Stimulated activated CD8-positive, alpha-beta memory T cell treated with anti-CD3 and anti-CD28 coated beads, Interleukin-2, amount 100 ng/mL, for 48 hours (primary cell): Measurements from ENCODE around the gene ERO1A.

ENCODE experiments used
- DNase-seq, 2 donors: peaks; one replicate each; pipeline ENCODE4 v3.0.0-alpha.2; 2020; ENCODE audit warnings: low read depth in 2 of 2

ERO1A gene

GRCh38 chr14:52694761-52695480 is 437 bp downstream of the ERO1A start:
- DNase-seq: peak; percentile 23 to 24

GRCh38 chr14:52693532-52693931 is 1.8 kb downstream of the ERO1A start:
- no peak for DNase-seq

DNA sequence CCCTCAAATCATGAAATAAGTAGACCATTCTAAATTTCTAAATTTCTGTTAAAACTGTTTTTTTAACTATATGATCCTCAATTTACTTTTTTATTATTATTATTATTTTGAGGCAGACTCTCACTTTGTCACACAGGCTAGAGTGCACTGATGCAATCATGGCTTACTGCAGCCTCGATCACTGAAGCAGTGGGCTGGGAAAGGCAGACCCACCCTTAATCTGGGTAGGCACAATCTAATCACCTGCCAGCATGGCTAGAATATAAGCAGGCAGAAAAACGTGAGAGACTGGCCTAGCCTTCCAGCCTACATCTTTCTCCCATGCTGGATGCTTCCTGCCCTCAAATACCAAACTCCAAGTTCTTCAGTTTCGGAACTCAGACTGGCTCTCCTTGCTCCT is 2.3 kb downstream of the ERO1A start:
- no peak for DNase-seq

DNA sequence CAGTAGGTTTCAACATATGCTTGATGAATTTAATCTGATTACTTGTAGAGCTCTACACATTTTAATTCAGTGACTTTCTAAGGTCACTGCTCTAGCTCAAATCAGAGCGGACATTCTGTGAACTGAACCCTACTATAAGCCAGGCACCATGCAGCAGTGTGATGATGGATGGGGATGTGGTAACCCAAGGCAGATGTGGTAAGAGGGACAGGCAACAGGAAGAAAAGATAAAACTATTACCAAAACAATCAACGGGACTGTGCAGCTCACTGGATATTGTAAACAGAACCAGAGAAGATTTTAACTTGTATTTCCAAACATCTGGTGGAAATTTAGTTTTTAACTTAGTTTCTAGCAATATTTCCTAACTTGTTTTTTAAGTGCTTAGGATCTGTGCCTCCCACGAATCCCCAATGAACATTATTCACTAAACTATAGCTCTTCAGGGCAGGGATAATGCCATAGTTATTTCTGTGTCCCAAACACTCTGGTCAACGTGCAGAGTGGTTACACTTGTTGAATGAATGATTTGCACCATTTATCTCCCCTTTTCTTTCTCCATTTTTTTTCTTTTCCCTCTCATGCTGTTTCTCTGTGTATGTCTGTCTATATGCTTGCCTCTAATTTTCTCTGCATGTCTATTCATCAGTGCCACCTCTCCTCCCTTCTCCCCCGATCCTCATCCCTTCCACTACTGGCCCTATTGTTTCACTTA is 3.0 kb downstream of the ERO1A start:
- no peak for DNase-seq

DNA sequence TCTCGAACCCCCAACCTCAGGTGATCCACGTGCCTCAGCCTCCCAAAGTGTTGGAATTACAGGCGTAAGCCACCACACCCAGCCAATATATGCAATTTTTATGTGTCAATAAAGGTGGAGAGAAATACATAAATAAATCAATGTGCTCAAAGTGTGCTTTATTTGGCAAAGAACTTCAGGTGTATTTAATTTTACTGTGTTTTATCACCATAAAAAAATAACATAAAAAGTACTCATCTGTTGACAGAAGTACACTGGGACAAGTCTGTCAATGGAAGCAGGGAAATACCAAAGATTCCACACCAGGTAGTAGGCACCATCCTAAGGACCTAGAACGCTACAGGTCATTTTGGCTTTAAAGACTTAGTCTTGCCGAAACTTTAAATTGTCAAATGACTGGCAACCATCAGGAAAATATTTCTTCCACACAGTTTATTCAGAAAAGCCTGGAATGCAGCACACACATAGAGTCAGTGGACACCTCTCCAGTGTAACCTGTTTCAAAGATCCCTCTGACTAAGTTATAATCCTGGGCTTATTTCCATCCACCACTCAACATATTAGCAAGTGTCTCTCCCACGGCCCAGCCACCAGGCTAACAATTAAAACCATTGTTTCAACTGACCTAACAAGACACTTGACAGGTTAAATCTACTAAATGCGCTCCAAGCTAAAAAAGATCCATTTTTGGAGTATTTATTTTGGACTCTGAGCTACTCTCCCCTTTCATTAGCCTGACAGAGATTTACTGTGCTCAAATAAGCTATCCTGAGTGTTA is 4.2 kb downstream of the ERO1A start:
- DNase-seq: no peak

DNA sequence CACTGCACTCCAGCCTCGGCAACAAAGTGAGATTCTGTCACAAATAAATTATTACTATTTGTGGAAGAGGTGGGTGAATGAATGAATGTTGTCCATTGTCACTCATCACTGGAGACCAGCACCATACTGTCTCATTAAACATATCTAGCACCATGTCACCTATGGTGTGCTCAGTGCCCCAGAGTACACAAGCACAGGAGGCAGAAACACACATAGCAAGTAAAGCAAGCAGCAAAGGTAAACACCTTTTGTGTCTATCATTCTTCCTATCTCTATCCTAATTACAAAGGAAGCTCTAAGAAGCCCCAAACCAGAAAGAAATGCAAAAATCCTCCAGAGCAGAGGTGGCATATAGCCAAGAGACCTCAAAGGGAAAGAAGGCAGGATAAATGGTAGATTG is 9.2 kb downstream of the ERO1A start:
- DNase-seq: no peak

DNA sequence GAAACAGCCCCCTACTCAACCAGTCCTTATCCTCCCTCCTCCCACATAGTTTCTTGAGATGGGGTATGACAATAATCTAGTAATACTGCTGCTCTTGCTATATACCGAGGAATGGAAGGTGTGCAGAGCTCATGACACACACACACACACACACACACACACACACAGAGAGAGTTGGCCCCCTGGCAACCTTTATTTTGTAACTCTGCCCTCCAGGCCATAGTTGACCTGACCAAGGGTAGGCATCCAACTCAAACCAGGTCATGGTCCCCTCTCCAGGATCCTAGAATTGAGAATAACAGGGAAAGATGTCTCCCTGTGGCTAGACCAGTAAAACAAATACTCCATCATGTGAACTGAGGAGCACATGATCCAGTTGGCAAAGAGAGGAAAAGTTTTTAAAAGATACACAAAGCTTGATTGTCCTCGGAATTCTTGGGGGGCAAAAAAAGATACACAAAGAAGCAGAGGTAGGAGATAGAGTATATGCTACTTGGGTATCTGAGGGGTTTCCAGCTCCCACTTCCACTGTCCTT is 11.3 kb downstream of the ERO1A start:
- DNase-seq: no peak

- no peak for DNase-seq
Measured at GRCh38 chr14:52678591-52678990, 16.8 kb downstream of the ERO1A start.

DNA sequence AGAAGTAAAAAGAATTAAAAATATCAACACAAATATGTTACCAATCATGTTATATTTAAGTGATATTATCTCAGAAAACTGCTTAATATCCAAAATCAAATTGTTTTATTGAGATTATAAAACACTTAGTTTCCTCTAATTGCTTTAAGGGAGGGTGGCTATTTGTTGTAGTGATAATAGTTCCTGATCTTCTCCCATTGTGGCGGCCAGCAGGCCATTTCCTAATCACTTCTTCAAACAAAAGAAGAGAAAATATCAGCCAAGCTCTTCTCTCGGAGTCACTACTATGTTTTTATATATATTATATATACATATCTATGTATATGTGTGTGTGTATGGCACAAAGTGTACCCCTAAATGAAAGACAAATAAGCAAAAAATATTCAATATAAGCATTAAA is 31.5 kb downstream of the ERO1A start:
- no peak for DNase-seq

- no peak for DNase-seq
Measured at GRCh38 chr14:52661314-52661713, 34.0 kb downstream of the ERO1A start.

DNA sequence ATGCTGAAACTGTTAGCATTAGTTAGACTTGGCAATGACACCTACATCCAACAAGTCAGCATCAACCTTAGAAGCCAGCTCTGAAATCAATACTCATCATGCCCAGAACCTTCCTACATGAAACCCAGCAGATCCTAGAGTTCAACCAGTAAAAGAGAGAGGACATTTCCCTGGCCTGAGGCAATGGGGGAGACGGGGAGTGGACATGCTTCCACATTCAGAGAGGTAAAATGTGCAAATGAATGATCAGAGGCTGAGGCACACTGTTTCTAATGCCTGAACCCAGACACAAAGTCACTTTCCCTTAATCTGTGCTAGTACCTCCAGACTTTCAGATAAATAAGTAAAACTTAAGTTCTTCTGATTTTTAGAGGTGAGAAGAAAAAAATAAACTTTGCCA is 34.5 kb downstream of the ERO1A start:
- DNase-seq: no peak

GRCh38 chr14:52660325-52660724 is 35.0 kb downstream of the ERO1A start:
- no peak for DNase-seq

DNA sequence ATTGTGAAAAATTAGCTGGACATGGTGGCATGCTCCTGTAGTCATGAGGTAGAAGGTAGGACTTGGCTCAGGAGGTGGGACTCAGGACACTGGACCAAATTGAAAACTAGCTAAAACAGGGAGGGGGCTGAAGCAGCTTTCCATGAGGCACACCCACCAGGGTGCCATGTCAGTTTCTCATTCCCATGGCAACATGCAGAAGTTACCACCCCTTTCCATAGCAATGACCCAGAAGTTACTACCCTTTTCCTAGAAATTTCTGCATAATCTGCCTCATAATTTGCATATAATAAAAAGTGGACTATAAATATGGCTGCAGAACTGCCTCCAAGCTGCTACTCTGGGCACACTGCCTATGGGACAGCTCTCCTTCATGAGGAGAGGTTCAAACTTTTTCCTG is 38.5 kb downstream of the ERO1A start:
- no peak for DNase-seq

- no peak for DNase-seq
Measured at GRCh38 chr14:52650774-52651173, 44.6 kb downstream of the ERO1A start.

- DNase-seq: no peak
Measured at GRCh38 chr14:52649511-52649910, 45.8 kb downstream of the ERO1A start.

- DNase-seq: no peak
Measured at GRCh38 chr14:52641745-52642144, 53.6 kb downstream of the ERO1A start.

- DNase-seq: no peak
Measured at GRCh38 chr14:52640137-52640536, 55.2 kb downstream of the ERO1A start.

DNA sequence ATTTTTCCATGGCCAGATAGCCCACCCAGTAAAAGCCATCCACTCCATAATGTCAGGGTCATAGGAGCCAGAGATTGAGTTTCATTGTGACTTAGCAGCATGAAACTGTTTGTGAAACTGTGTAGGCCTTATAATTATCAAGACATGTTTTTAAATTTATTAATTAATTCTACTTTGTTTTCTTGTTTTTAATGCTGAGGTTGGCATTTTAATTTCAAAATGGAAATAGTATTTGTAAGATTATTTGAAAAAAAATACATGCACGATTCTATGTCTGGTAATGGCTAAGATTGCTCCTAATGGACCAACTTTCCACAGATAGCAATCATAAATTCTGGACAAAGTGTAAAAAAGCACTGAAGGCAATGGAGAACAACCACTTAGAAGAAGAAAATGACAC is 75.7 kb downstream of the ERO1A start:
- no peak for DNase-seq

DNA sequence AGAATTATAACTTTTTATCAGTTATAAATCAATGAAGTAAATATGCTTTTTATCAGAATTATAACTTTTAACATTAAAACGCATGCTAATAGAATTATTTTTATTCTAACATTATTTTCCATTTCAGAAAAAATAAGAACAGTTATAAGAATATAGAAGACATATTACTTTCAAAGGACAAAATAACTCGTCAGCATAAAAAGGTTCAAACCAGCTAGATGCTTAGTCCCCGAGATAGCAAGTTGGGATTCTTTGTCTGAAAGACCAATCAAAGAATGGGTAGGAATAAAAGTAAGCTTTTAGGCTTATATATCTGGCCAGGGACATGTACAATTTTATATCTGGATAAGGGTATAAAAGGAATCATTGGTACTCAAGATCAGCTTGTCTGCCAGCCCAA is 76.8 kb downstream of the ERO1A start:
- DNase-seq: no peak

DNA sequence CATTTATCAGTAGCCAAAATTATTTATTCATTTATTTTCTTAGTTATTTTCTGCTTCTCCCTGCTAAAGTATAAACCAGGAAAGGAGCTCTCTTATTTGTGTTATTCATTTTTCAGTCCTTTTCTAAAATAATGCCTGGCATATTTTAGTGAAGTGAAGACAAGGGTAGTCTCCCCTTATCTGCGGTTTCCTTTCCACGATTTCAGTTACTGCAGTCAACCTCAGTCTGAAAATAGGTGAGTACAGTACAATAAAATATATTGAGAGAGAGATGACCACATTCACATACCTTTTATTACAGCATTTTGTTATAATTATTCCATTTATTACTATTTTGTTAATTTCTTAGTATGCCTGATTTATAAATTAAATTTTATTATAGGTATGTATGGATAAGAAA is 85.2 kb downstream of the ERO1A start:
- DNase-seq: no peak

GRCh38 chr14:52609445-52610044 is 85.8 kb downstream of the ERO1A start:
- no peak for DNase-seq

- no peak for DNase-seq
Measured at GRCh38 chr14:52607061-52607460, 88.3 kb downstream of the ERO1A start.
